T-helper 1 cell treated with Interleukin-12 subunit alpha and Interleukin-12 subunit beta and Interleukin-4 antibody, amounts not matched to agents 30 μg/mL and 1 μg/mL, for 36 hours (primary cell): ENCODE data around the gene ZNF423.

Source experiments
- H3K27ac Mint-ChIP-seq: one replicate; pipeline ENCODE4 v1.8.0; 2021; ENCODE audit warnings: mild to moderate bottlenecking, mixed read lengths
- H3K27me3 Mint-ChIP-seq: one replicate; pipeline ENCODE4 v1.8.0; 2021; ENCODE audit warnings: low read depth, mixed read lengths
- H3K36me3 Mint-ChIP-seq: one replicate; pipeline ENCODE4 v1.8.0; 2021; ENCODE audit warnings: low read depth, mixed read lengths
- H3K4me1 Mint-ChIP-seq: one replicate; pipeline ENCODE4 v1.8.0; 2021; ENCODE audit warnings: low read depth, mixed read lengths
- H3K4me3 Mint-ChIP-seq: one replicate; pipeline ENCODE4 v1.8.0; 2021; ENCODE audit warnings: mild to moderate bottlenecking, moderate library complexity, mixed read lengths
- H3K9me3 Mint-ChIP-seq: one replicate; pipeline ENCODE4 v1.8.0; 2021; ENCODE audit warnings: mixed read lengths

ZNF423 gene

DNA sequence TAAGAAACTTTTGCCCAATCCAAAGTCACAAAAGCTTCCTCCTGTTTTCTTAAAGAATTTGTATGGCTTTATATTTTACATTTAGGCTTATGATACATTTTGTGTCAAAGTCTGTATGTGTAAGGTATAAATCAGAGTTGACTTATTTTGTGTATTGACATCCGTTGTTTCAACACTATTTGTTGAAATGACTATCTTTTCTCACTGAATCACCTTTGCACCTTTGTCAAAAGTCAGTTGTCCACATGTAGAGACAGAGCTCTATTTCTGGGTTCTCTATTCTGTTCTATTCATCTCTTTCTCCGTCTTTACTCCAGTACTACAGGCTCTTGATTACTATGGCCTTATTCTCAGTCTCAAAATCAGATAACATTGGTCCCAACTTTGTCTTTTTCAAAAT is 409.1 kb downstream of the ZNF423 start:
- Mint-ChIP-seq H3K27ac (no peak overlapping the region), H3K4me3 (no peak overlapping the region), H3K27me3 (peaks cover 6% of the 10 kb centered on the region), H3K9me3 (no peaks in the 10 kb centered on the region), H3K36me3 (peaks cover 2% of the 10 kb centered on the region), H3K4me1 (peaks cover 5% of the 10 kb centered on the region)

- Mint-ChIP-seq H3K4me1 (peaks cover 12% of the 10 kb centered on the region), H3K9me3 (no peaks in the 10 kb centered on the region), H3K4me3 (no peak overlapping the region), H3K36me3 (peaks cover 2% of the 10 kb centered on the region), H3K27me3 (no peaks in the 10 kb centered on the region), H3K27ac (no peak overlapping the region)
Measured at GRCh38 chr16:49443576-49443975, 412.3 kb downstream of the ZNF423 start.

- Mint-ChIP-seq H3K9me3 (no peaks in the 10 kb centered on the region), H3K4me3 (no peak overlapping the region), H3K4me1 (peaks cover 12% of the 10 kb centered on the region), H3K27ac (no peak overlapping the region), H3K27me3 (no peaks in the 10 kb centered on the region), H3K36me3 (peaks cover 2% of the 10 kb centered on the region)
Measured at GRCh38 chr16:49442805-49443204, 413.1 kb downstream of the ZNF423 start.

GRCh38 chr16:49441366-49441780 is 414.5 kb downstream of the ZNF423 start:
- peak overlapping the region; percentile 7 for H3K4me3 Mint-ChIP-seq
- H3K4me1 Mint-ChIP-seq, result peaks cover 12% of the 10 kb centered on the region
- H3K9me3 Mint-ChIP-seq, result no peaks in the 10 kb centered on the region
- H3K27me3 Mint-ChIP-seq, result peaks cover 4% of the 10 kb centered on the region
- H3K27ac Mint-ChIP-seq, result peak overlapping the region; percentile 38
- peaks cover 2% of the 10 kb centered on the region for H3K36me3 Mint-ChIP-seq

GRCh38 chr16:49440156-49441065 is 415.5 kb downstream of the ZNF423 start:
- Mint-ChIP-seq H3K4me1 (peaks cover 12% of the 10 kb centered on the region), H3K9me3 (no peaks in the 10 kb centered on the region), H3K36me3 (peaks cover 2% of the 10 kb centered on the region), H3K4me3 (no peak overlapping the region), H3K27me3 (peaks cover 4% of the 10 kb centered on the region), H3K27ac (peak overlapping the region; percentile 34)

- H3K4me1 Mint-ChIP-seq, result peaks cover 12% of the 10 kb centered on the region
- H3K4me3 Mint-ChIP-seq, result no peak overlapping the region
- peaks cover 4% of the 10 kb centered on the region for H3K27me3 Mint-ChIP-seq
- H3K27ac Mint-ChIP-seq, result no peak overlapping the region
- peaks cover 2% of the 10 kb centered on the region for H3K36me3 Mint-ChIP-seq
- H3K9me3 Mint-ChIP-seq, result no peaks in the 10 kb centered on the region
Measured at GRCh38 chr16:49439676-49440075, 416.2 kb downstream of the ZNF423 start.

- no peaks in the 10 kb centered on the region for H3K9me3 Mint-ChIP-seq
Measured at GRCh38 chr16:49439050-49439449, 416.9 kb downstream of the ZNF423 start.

More at GRCh38 chr16:49439050-49439449, 416.9 kb downstream of the ZNF423 start:
- Mint-ChIP-seq H3K36me3 (peaks cover 2% of the 10 kb centered on the region), H3K4me3 (no peak overlapping the region), H3K4me1 (peaks cover 12% of the 10 kb centered on the region), H3K27me3 (peaks cover 4% of the 10 kb centered on the region), H3K27ac (no peak overlapping the region)
